Loucy (cell line): ENCODE data around the gene TENM4.

Source experiments
- H2AFZ ChIP-seq: fragments of 200-600 bp; sonication (generic); 2 replicates; pipeline ENCODE4 v1.6.0; 2016; ENCODE audit warnings: antibody characterized with exemption, mild to moderate bottlenecking, low read length, moderate library complexity
- H3F3A ChIP-seq: fragments of 200-600 bp; 2 replicates; pipeline ENCODE4 v1.6.0; 2016; ENCODE audit warnings: antibody characterized with exemption, low read depth, mild to moderate bottlenecking
- H3K27me3 ChIP-seq: fragments of 200-600 bp; sonication (generic); 2 replicates; pipeline ENCODE4 v1.6.1; 2014; ENCODE audit warnings: low read length, mild to moderate bottlenecking; ENCODE audit not compliant: insufficient read depth, poor library complexity, severe bottlenecking
- H3K36me3 ChIP-seq: fragments of 200-600 bp; sonication (generic); 2 replicates; pipeline ENCODE4 v1.6.1; 2016; ENCODE audit warnings: low read length; ENCODE audit not compliant: insufficient read depth
- H3K4me1 ChIP-seq: fragments of 200-600 bp; sonication (generic); 2 replicates; pipeline ENCODE4 v1.5.1; 2014; ENCODE audit warnings: low read length, mild to moderate bottlenecking; ENCODE audit not compliant: insufficient read depth, poor library complexity, severe bottlenecking
- H3K4me2 ChIP-seq: fragments of 200-600 bp; sonication (generic); 2 replicates; pipeline ENCODE4 v1.6.0; 2014; ENCODE audit warnings: antibody characterized with exemption, low read length, low read depth, mild to moderate bottlenecking; ENCODE audit not compliant: poor library complexity, severe bottlenecking
- H3K4me3 ChIP-seq: fragments of 200-600 bp; sonication (generic); 2 replicates; pipeline ENCODE4 v1.5.1; 2014; ENCODE audit warnings: low read length, mild to moderate bottlenecking, mixed read lengths; ENCODE audit not compliant: poor library complexity, severe bottlenecking
- H3K79me2 ChIP-seq: fragments of 200-600 bp; sonication (generic); 2 replicates; pipeline ENCODE4 v1.6.1; 2014; ENCODE audit warnings: low read length; ENCODE audit not compliant: insufficient read depth
- H3K9ac ChIP-seq: fragments of 200-600 bp; sonication (generic); 2 replicates; pipeline ENCODE4 v1.6.0; 2014; ENCODE audit warnings: mild to moderate bottlenecking, low read depth, low read length, moderate library complexity; ENCODE audit not compliant: poor library complexity, severe bottlenecking
- H3K9me2 ChIP-seq: fragments of 200-600 bp; sonication (generic); replicated peaks from 2 replicates; pipeline ENCODE4 v1.6.1; 2016; ENCODE audit warnings: low read depth, low read length, mixed read lengths
- H3K9me3 ChIP-seq: fragments of 200-600 bp; sonication (generic); 2 replicates; pipeline ENCODE4 v1.6.1; 2014; ENCODE audit warnings: mild to moderate bottlenecking, antibody characterized with exemption, low read length, low read depth; ENCODE audit not compliant: insufficient read depth
- H4K20me1 ChIP-seq: fragments of 200-600 bp; sonication (generic); 2 replicates; pipeline ENCODE4 v1.6.0; 2014; ENCODE audit warnings: antibody characterized with exemption, low read length, mild to moderate bottlenecking; ENCODE audit not compliant: insufficient read depth, poor library complexity, severe bottlenecking
- EZH2phosphoT487 ChIP-seq: fragments of 200-600 bp; IDR thresholded peaks from 2 replicates; pipeline ENCODE4 v1.6.1; 2018; ENCODE audit warnings: antibody characterized with exemption, mild to moderate bottlenecking, moderate library complexity, borderline replicate concordance
- TF ChIP-seq, protein P1 (sequence below): fragments of 200-600 bp; sonication (generic); conservative IDR thresholded peaks from 2 replicates; pipeline ENCODE4 v1.5.1; 2014; ENCODE audit warnings: mild to moderate bottlenecking, antibody characterized with exemption, low read length

Gene TENM4

GRCh38 chr11:79206951-79207350 lies 233.9 kb downstream of the TENM4 start:
- H3K36me3 ChIP-seq: no peaks in the 10 kb centered on the region
- H3K4me3 ChIP-seq: no peak overlapping the region
- H3K79me2 ChIP-seq: no peaks in the 10 kb centered on the region
- no peak overlapping the region for H2AFZ ChIP-seq
- peaks cover 4% of the 10 kb centered on the region; the same call in 1 of the 2 replicates for H3K9me3 ChIP-seq
- no peak overlapping the region for H3K9ac ChIP-seq
- no peaks in the 10 kb centered on the region for H3K4me1 ChIP-seq
- H3K4me2 ChIP-seq: no peak overlapping the region
- H3F3A ChIP-seq: no peaks in the 10 kb centered on the region
- TF ChIP-seq, protein P1, sequence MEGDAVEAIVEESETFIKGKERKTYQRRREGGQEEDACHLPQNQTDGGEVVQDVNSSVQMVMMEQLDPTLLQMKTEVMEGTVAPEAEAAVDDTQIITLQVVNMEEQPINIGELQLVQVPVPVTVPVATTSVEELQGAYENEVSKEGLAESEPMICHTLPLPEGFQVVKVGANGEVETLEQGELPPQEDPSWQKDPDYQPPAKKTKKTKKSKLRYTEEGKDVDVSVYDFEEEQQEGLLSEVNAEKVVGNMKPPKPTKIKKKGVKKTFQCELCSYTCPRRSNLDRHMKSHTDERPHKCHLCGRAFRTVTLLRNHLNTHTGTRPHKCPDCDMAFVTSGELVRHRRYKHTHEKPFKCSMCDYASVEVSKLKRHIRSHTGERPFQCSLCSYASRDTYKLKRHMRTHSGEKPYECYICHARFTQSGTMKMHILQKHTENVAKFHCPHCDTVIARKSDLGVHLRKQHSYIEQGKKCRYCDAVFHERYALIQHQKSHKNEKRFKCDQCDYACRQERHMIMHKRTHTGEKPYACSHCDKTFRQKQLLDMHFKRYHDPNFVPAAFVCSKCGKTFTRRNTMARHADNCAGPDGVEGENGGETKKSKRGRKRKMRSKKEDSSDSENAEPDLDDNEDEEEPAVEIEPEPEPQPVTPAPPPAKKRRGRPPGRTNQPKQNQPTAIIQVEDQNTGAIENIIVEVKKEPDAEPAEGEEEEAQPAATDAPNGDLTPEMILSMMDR: no peak
- no peak for TF ChIP-seq EZH2phosphoT487
- H3K27me3 ChIP-seq: no peaks in the 10 kb centered on the region
- no peaks in the 10 kb centered on the region for H3K9me2 ChIP-seq
- H4K20me1 ChIP-seq: no peaks in the 10 kb centered on the region

GRCh38 chr11:79205786-79206185 lies 235.0 kb downstream of the TENM4 start:
- no peak overlapping the region for H3K4me2 ChIP-seq
- TF ChIP-seq, protein P1: no peak
- TF ChIP-seq EZH2phosphoT487: no peak
- no peaks in the 10 kb centered on the region for H3K36me3 ChIP-seq
- no peaks in the 10 kb centered on the region for H3K9me2 ChIP-seq
- no peaks in the 10 kb centered on the region for H3K27me3 ChIP-seq
- H3K4me1 ChIP-seq: no peaks in the 10 kb centered on the region
- H3K4me3 ChIP-seq: no peak overlapping the region
- H3K9me3 ChIP-seq: peaks cover 4% of the 10 kb centered on the region; the same call in 1 of the 2 replicates
- no peak overlapping the region for H2AFZ ChIP-seq
- H4K20me1 ChIP-seq: no peaks in the 10 kb centered on the region
- H3K9ac ChIP-seq: no peak overlapping the region
- no peaks in the 10 kb centered on the region for H3K79me2 ChIP-seq
- H3F3A ChIP-seq: no peaks in the 10 kb centered on the region

DNA sequence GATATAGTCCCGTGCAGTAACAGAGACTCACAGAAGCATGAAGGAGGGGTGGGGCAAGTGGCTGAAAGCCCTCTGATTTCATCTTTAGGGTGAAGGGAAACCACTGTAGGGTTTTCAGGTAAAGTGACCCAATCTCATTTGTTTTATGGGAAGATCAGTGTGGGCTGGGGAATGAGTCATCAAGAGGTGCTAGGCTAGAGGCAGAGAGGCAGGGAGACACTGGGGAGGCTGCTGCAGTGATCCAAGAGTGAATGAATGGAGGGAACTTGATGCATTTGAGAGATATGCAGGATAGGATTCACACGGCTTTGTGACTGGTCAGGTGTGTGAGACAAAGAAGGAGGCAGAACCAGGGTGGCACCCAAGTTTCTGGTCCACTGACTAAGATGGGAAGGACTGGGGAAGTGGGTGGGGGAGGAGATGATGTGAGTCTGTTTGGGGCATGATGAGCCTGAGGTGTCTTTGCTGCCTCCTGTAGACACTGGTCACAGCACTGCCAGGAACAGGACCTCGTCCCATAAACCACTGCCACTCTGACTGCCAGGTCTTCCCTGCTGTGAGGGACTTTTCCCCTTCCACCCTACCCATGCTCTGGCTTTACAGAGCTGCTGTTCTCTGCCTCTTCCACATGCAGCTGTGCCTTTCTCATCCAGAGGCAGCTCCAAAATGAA lies 239.0 kb downstream of the TENM4 start:
- H3K9me3 ChIP-seq: no peaks in the 10 kb centered on the region; the same call in 1 of the 2 replicates
- H3F3A ChIP-seq: no peaks in the 10 kb centered on the region
- H3K27me3 ChIP-seq: no peaks in the 10 kb centered on the region
- H3K4me2 ChIP-seq: no peak overlapping the region
- no peak overlapping the region for H3K9ac ChIP-seq
- no peaks in the 10 kb centered on the region for H3K4me1 ChIP-seq
- H3K4me3 ChIP-seq: no peak overlapping the region
- no peaks in the 10 kb centered on the region for H3K79me2 ChIP-seq
- H3K36me3 ChIP-seq: no peaks in the 10 kb centered on the region
- H3K9me2 ChIP-seq: no peaks in the 10 kb centered on the region
- no peaks in the 10 kb centered on the region for H4K20me1 ChIP-seq
- no peak overlapping the region for H2AFZ ChIP-seq
- no peak for TF ChIP-seq EZH2phosphoT487
- TF ChIP-seq, protein P1: no peak
